ENCODE results near the gene VPREB1.
"Not testable (repeated sequence)": the region's sequence is repeated elsewhere in the genome, so short reads cannot be mapped to it uniquely, and the experiment has no call there.

The VPREB1 gene

DNA sequence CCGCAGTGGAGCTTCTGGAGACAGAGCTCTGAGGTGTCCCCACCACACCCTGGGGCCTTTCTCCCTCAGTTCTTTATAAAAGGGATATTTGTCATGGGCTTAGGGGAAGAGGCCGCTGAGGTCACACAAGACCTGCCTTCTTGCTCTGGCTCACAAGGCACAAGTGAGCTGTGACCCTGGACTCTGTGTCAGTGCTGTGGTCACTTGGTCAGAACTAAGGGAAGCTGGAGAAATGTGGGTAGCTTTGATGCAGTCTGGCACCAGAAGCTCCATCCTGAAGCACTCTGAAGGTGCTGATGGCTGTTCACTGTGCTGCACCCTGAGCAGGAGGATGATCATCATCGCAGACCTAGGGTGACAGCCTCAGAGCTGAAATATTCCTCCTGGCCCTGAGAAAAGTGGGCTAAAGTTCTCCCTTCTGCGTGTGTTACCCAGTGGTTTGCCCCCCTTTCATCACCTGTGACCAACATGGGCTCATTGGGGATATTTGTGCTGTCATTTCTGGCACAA, 28.1 kb upstream of the VPREB1 start:
- Histone ChIP-seq H3K4me1 (ENCODE audit: insufficient read depth, low read length) (no peaks in the 10 kb centered on the region), H3K9me3 (ENCODE audit: insufficient read depth, low read depth, low read length) (no peaks in the 10 kb centered on the region), H3K9ac (ENCODE audit: low read depth, low read length) (no peak overlapping the region), H3K4me3 (ENCODE audit: low read length) (no peak overlapping the region), H3K27ac (ENCODE audit: low read depth, low read length) (no peak overlapping the region), H3K27me3 (ENCODE audit: insufficient read depth, low read length) (peaks cover 93% of the 10 kb centered on the region), H3K36me3 (ENCODE audit: insufficient read depth, low read length) (no peaks in the 10 kb centered on the region)
- 76% methylated on average over 4 of the region's 4 CpGs for WGBS

DNA sequence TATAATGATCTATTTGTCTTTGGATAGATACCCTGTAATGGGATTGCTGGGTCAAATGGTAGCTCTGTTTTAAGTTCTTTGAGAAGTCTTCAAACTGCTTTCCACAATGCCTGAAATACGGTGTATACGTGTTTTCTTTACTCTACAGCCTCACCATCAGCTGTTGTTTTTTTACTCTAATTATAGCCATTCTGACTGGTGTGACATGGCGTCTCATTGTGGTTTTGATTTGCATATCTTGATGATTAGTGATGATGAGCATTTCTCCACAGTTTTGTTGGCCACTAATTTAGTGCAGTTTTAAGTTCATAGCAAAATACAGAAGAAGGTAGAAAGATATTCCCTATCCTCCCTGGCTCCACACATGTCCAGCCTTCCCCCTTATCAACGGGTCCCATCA, 26.3 kb upstream of the VPREB1 start:
- no peaks in the 10 kb centered on the region for H3K36me3 ChIP-seq (ENCODE audit: insufficient read depth, low read length)
- no peak overlapping the region for H3K4me3 ChIP-seq (ENCODE audit: low read length)
- no peak overlapping the region for H3K27ac ChIP-seq (ENCODE audit: low read depth, low read length)
- H3K9ac ChIP-seq (ENCODE audit: low read depth, low read length): no peak overlapping the region
- 40% methylated on average over 2 of the region's 4 CpGs for WGBS
- peaks cover 79% of the 10 kb centered on the region for H3K27me3 ChIP-seq (ENCODE audit: insufficient read depth, low read length)
- no peaks in the 10 kb centered on the region for H3K9me3 ChIP-seq (ENCODE audit: insufficient read depth, low read depth, low read length)
- no peaks in the 10 kb centered on the region for H3K4me1 ChIP-seq (ENCODE audit: insufficient read depth, low read length)

DNA sequence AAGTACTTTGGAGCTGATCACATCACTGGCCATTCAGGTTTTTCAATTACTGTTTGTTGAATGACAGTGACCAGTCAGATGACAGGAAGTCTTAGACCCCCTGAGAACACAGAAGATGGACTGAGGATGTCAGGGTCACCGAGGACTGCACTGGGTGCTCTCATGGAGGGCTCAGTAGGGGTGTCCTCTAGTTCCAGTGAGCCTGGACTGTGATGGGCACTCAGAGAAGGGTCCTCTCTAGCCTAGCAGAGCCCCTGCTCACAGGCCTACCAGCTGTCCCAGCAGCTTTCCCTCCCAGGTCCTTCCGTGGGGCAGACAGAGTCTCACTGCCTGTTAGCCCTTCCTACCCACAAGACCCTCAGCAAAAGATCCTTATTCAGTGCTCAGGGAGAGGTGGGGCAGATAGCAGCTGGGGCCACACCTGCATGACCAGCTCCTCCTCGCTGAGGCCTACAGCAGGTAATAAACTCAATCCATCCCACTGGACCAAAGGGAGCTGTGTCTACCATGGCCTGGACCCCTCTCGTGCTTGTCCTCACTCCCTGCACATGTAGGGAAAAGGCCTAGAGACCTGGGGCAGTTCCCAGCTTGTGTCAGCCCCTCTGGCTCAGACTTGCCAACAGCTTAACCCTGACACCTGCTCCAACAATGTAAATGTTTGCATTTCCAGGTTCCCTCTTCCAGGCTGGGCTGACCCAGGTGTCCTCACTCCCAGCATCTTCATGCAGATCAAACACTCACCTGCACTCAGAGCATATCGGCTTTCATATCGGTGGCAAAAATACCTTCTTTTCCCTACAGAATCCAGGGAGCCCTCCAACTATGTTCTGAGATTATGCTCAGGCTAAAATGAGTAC, 25.2 kb upstream of the VPREB1 start:
- WGBS: 60% methylated on average over 6 of the region's 6 CpGs

DNA sequence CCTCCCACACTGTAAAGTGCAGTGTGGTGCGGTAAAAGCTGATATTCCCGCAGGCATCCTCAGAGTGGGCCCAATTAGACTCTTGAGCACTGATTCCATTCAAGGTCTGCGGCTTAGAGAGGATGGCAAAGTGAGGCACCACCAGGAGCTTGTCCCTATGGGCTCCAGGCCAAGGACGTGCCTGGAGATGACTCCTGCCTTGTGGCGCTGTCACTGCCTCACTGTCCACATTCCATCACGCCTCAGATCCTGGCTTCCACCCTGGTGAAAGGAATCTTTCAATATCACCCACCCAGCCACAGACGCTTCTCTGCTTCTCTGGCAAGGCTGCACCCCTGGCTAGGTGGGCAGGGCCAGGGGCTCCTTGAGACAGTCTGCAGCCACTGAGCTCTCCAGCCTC, 23.5 kb upstream of the VPREB1 start:
- peaks cover 73% of the 10 kb centered on the region for H3K27me3 ChIP-seq (ENCODE audit: insufficient read depth, low read length)
- H3K27ac ChIP-seq (ENCODE audit: low read depth, low read length); H3K36me3 ChIP-seq (ENCODE audit: insufficient read depth, low read length); H3K9ac ChIP-seq (ENCODE audit: low read depth, low read length); H3K4me3 ChIP-seq (ENCODE audit: low read length); H3K9me3 ChIP-seq (ENCODE audit: insufficient read depth, low read depth, low read length); H3K4me1 ChIP-seq (ENCODE audit: insufficient read depth, low read length): not testable (repeated sequence)
- WGBS: no CpG with 5 or more reads among the region's 7 CpGs

More for the DNA sequence above, 25.2 kb upstream of the VPREB1 start:
- Histone ChIP-seq H3K27me3 (ENCODE audit: insufficient read depth, low read length) (peaks cover 73% of the 10 kb centered on the region), H3K27ac (ENCODE audit: low read depth, low read length) (no peak overlapping the region), H3K4me1 (ENCODE audit: insufficient read depth, low read length) (no peaks in the 10 kb centered on the region), H3K36me3 (ENCODE audit: insufficient read depth, low read length) (no peaks in the 10 kb centered on the region), H3K4me3 (ENCODE audit: low read length) (no peak overlapping the region), H3K9ac (ENCODE audit: low read depth, low read length) (no peak overlapping the region), H3K9me3 (ENCODE audit: insufficient read depth, low read depth, low read length) (no peaks in the 10 kb centered on the region)

DNA sequence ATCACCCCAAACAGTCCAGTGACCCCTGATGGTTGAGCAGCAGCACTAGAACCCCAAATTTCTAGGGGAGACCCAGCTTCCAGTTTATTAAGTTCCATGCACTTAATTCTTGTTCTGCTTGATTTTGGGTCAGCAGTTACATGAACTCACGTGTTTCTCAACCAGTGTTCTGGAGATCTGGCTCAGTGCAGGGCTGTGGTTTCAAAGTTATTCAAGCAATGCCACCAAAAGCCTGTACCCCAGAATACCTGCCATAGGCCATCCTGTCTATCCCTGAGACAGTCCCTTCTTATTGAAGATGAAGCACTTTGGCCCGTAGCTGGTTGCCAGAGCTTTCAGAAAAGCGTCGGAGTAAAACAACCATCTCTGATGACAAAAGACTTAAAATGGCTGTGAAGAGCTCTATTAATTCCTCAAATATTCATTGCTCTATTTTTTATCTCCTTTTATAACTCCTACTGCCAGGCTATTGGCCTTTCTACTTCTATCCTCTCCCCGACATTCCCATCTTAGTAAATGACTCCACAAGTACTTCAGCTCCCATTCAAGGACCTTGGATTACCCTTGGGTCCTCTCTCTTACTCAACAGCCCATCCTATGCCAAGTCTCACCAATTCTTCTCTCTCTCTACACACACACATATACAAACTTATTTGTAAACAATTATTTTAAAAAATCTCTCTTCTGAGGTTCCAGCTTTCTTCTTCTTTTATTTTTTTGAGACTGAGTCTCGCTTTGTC, 18.0 kb upstream of the VPREB1 start:
- Histone ChIP-seq H3K4me1 (ENCODE audit: insufficient read depth, low read length) (no peaks in the 10 kb centered on the region), H3K4me3 (ENCODE audit: low read length) (no peak overlapping the region), H3K27ac (ENCODE audit: low read depth, low read length) (no peak overlapping the region), H3K27me3 (ENCODE audit: insufficient read depth, low read length) (peaks cover 81% of the 10 kb centered on the region), H3K9me3 (ENCODE audit: insufficient read depth, low read depth, low read length) (no peaks in the 10 kb centered on the region), H3K9ac (ENCODE audit: low read depth, low read length) (no peak overlapping the region), H3K36me3 (ENCODE audit: insufficient read depth, low read length) (no peaks in the 10 kb centered on the region)
- WGBS: 88% methylated on average over 6 of the region's 6 CpGs

DNA sequence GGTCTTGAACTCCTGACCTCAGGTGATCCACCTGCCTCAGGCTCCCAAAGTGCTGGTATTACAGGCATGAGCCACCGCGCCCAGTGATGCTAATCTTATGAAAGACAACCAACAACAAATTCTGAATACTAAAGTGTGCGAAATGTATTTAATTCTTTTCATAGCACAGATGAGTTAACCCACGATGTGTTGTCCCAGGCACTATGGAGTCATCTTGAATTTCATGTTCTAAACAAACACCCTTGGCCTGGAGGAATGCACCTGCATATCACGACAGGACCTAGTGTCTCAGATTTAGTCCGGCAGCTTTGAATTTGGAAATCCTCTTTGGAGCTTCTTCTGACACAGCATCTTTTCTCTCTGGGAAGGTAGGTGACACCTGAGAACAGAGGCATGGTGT, 16.2 kb upstream of the VPREB1 start:
- Histone ChIP-seq H3K27me3 (ENCODE audit: insufficient read depth, low read length) (peaks cover 96% of the 10 kb centered on the region), H3K9ac (ENCODE audit: low read depth, low read length) (no peak overlapping the region), H3K9me3 (ENCODE audit: insufficient read depth, low read depth, low read length) (no peaks in the 10 kb centered on the region), H3K4me3 (ENCODE audit: low read length) (no peak overlapping the region), H3K36me3 (ENCODE audit: insufficient read depth, low read length) (no peaks in the 10 kb centered on the region), H3K27ac (ENCODE audit: low read depth, low read length) (no peak overlapping the region), H3K4me1 (ENCODE audit: insufficient read depth, low read length) (no peaks in the 10 kb centered on the region)
- WGBS: 84% methylated on average over 6 of the region's 6 CpGs

DNA sequence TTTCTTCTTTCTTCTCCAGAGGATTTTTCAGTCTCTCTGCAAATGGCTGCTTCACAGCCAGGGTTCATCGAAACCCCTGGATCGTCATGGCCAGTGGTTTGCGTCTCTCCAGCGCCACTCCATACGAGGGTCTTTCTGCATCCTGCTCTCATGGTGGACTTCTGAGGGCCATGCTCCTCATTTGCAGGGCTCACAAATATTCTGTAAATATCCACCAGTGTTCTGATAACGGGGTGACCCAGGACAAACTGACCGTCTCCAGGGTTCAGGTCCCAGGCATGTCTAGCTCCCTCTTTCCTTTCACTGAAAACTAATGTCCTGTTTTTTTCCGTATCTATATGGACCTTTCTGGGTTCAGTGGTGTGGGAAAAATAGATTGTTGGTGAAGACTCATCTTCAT, 15.7 kb upstream of the VPREB1 start:
- Histone ChIP-seq H3K27ac (ENCODE audit: low read depth, low read length) (no peak overlapping the region), H3K9ac (ENCODE audit: low read depth, low read length) (no peak overlapping the region), H3K27me3 (ENCODE audit: insufficient read depth, low read length) (peaks cover 100% of the 10 kb centered on the region), H3K4me3 (ENCODE audit: low read length) (no peak overlapping the region), H3K36me3 (ENCODE audit: insufficient read depth, low read length) (no peaks in the 10 kb centered on the region), H3K9me3 (ENCODE audit: insufficient read depth, low read depth, low read length) (no peaks in the 10 kb centered on the region), H3K4me1 (ENCODE audit: insufficient read depth, low read length) (no peaks in the 10 kb centered on the region)
- 69% methylated on average over 7 of the region's 8 CpGs for WGBS

DNA sequence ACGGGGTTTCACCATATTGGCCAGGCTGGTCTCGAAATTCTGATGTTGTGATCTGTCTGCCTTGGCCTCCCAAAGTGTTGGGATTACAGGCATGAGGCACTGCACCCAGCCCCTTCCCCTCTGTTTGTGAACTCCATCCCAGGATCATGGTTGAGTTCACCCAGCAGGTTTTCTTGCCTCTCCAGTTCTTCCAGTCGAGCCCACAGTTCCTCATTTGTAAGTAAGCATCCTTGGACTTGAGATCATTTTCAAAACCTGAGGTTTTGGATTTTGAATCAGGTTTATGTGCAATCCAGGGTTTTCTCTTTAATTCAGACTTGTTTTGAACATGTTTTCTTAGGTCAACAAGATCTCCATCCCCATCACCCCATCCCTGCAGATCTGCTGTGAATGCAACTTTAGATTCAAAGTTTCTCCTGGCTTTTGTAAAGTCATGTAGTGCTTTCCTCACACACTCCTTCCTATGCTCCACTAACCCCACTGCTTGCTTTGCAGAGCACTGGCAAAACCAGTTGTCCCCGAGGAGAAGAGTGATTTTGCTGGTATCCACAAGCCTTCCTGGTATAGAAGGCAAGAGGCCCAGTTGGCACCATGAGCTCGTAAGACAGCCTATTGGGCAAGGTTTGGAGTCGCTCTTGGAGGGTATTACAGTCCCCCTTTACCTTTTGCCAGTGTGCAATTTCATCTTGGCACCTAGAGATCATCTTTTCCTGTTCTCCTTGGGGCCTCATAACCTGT, 14.7 kb upstream of the VPREB1 start:
- H3K9ac ChIP-seq (ENCODE audit: low read depth, low read length): no peak overlapping the region
- 73% methylated on average over 6 of the region's 6 CpGs for WGBS

DNA sequence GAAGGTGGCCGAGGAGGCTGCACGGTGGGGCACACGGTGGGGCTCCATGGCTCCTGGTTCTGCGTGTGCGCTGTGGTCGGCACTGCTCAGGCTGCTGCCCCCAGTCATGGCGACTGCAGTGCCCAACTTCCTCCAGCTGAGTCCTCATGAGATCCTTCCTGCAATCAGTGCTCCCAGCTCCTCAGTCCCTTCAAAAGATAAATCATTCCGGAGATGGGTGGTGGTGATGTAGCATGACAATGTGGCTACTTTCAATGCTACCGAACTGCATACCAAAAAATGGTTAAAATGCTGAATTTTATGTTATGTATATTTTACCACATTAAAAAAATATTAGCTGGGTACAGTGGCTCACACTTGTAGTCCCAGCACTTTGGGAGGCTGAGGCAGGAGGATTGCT, 14.1 kb upstream of the VPREB1 start:
- Histone ChIP-seq H3K9ac (ENCODE audit: low read depth, low read length) (no peak overlapping the region), H3K36me3 (ENCODE audit: insufficient read depth, low read length) (no peaks in the 10 kb centered on the region), H3K4me1 (ENCODE audit: insufficient read depth, low read length) (no peaks in the 10 kb centered on the region), H3K9me3 (ENCODE audit: insufficient read depth, low read depth, low read length) (no peaks in the 10 kb centered on the region), H3K27ac (ENCODE audit: low read depth, low read length) (no peak overlapping the region), H3K27me3 (ENCODE audit: insufficient read depth, low read length) (peaks cover 100% of the 10 kb centered on the region), H3K4me3 (ENCODE audit: low read length) (no peak overlapping the region)
- 85% methylated on average over 8 of the region's 9 CpGs for WGBS

More for the DNA sequence above, 14.7 kb upstream of the VPREB1 start:
- no peaks in the 10 kb centered on the region for H3K36me3 ChIP-seq (ENCODE audit: insufficient read depth, low read length)
- H3K4me1 ChIP-seq (ENCODE audit: insufficient read depth, low read length): no peaks in the 10 kb centered on the region
- H3K4me3 ChIP-seq (ENCODE audit: low read length): no peak overlapping the region
- peaks cover 100% of the 10 kb centered on the region for H3K27me3 ChIP-seq (ENCODE audit: insufficient read depth, low read length)
- no peak overlapping the region for H3K27ac ChIP-seq (ENCODE audit: low read depth, low read length)
- H3K9me3 ChIP-seq (ENCODE audit: insufficient read depth, low read depth, low read length): no peaks in the 10 kb centered on the region

DNA sequence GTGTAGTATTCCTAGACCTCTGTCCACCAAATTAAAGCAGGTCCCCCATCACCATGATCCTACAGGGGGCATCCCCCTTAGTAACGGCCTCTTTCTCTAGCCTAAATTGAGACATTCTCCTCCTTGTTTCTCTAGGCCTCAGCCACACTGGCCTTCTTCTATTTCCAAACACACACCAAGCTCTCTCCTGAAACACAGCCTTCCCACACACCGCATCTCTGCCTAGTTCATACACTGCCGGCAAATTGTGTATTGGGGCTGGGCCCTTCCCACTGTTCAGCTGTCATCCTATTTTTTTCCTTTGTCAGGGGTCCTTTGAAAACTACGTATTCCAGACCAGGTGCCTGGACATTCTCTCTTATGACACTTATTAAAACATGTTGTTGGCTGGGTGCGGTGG, 11.5 kb upstream of the VPREB1 start:
- no peak overlapping the region for H3K27ac ChIP-seq (ENCODE audit: low read depth, low read length)
- peaks cover 100% of the 10 kb centered on the region for H3K27me3 ChIP-seq (ENCODE audit: insufficient read depth, low read length)
- no peak overlapping the region for H3K4me3 ChIP-seq (ENCODE audit: low read length)
- H3K9me3 ChIP-seq (ENCODE audit: insufficient read depth, low read depth, low read length): no peaks in the 10 kb centered on the region
- WGBS: 91% methylated on average over 5 of the region's 5 CpGs
- no peaks in the 10 kb centered on the region for H3K36me3 ChIP-seq (ENCODE audit: insufficient read depth, low read length)
- H3K9ac ChIP-seq (ENCODE audit: low read depth, low read length): no peak overlapping the region
- H3K4me1 ChIP-seq (ENCODE audit: insufficient read depth, low read length): no peaks in the 10 kb centered on the region

DNA sequence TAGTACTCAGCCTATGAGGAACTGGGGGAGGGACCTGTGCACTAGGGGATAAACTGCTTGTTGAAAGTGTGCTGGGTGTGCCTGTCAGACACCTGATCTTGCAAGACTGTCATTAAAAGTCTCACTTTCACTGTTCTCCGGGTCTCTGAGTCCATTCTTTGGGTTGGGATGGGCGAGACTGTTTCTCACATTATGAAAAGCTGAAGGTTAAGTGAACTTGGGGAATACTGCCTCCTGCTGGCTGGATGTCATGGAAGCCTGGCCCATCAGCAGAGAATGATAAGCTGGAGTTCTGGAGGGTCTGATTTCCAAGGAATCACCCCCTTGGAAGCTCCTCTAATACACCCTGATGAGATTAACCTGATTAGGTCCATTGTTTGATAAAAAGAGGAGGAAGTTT, 9.0 kb upstream of the VPREB1 start:
- no peak overlapping the region for H3K27ac ChIP-seq (ENCODE audit: low read depth, low read length)
- no peaks in the 10 kb centered on the region for H3K9me3 ChIP-seq (ENCODE audit: insufficient read depth, low read depth, low read length)
- peaks cover 99% of the 10 kb centered on the region for H3K27me3 ChIP-seq (ENCODE audit: insufficient read depth, low read length)
- H3K4me3 ChIP-seq (ENCODE audit: low read length): no peak overlapping the region
- H3K36me3 ChIP-seq (ENCODE audit: insufficient read depth, low read length): no peaks in the 10 kb centered on the region
- H3K9ac ChIP-seq (ENCODE audit: low read depth, low read length): no peak overlapping the region
- 29% methylated on average over 2 of the region's 2 CpGs for WGBS
- no peaks in the 10 kb centered on the region for H3K4me1 ChIP-seq (ENCODE audit: insufficient read depth, low read length)

Measured in HUES64 (cell line).